Transverse colon (tissue), 4 donors: ENCODE data around the gene SUMF1.

Source experiments
- EP300 ChIP-seq: sonication (generic); formaldehyde crosslinking; IDR thresholded peaks from one replicate; pipeline ENCODE4 v1.6.1; 2017; ENCODE audit warnings: antibody characterized with exemption, low read depth
- POLR2A ChIP-seq: fragments of 450-650 bp; IDR thresholded peaks from one replicate; pipeline ENCODE4 v1.6.1; 2016; ENCODE audit warnings: antibody characterized with exemption, mild to moderate bottlenecking, moderate library complexity
- POLR2AphosphoS5 ChIP-seq, 3 donors: sonication (generic); formaldehyde crosslinking; IDR thresholded peaks; one replicate each; pipeline ENCODE4 v1.6.1; 2016; ENCODE audit warnings: antibody characterized with exemption in 3 of 3
- TF ChIP-seq, protein P1 (sequence below), 5 experiments: fragments of 200-600 bp in 3 of 5; fragments of 450-650 bp in 2 of 5; sonication (generic) in 3 of 5; IDR thresholded peaks; 1 replicate in 2 of 5; 2 replicates in 3 of 5; pipeline ENCODE4 v1.5.1; 2016 to 2017; ENCODE audit warnings: antibody characterized with exemption in 5 of 5, inconsistent platforms in 3 of 5, mild to moderate bottlenecking in 2 of 5, moderate library complexity in 1 of 5

DNA sequence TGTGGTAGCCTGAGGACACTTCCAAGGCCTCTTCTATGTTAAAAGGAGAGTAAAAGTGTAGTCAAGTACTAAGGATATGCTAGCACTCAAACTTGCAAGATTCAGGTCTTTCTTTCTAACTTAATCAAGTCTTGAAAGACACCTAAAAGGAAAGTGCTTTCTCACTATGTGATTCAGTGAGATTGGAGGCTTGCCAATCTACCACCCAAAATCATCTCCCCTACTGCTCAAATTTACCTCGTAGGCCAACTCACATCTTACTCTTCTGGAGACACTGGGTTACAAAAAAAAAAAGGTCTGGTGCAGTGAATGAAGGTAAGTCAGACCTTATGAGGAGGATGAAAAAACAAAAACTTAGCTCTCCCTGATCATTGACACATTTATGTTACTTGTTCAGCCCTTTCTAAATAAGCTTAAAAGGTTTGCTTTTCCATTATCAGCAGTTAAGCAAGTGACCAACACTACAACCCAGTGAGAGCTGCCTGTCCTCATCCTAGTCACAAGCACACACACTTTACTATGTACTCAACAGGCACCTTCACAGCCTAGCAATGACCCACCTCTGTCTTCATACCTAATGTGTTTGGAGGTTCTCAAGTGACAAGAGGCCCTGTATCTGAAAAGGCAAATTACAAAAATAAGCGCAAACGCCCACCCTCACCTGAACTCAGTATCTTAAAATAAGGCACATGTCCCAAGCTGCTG is 19.6 kb downstream of the SUMF1 start:
- TF ChIP-seq, protein P1, sequence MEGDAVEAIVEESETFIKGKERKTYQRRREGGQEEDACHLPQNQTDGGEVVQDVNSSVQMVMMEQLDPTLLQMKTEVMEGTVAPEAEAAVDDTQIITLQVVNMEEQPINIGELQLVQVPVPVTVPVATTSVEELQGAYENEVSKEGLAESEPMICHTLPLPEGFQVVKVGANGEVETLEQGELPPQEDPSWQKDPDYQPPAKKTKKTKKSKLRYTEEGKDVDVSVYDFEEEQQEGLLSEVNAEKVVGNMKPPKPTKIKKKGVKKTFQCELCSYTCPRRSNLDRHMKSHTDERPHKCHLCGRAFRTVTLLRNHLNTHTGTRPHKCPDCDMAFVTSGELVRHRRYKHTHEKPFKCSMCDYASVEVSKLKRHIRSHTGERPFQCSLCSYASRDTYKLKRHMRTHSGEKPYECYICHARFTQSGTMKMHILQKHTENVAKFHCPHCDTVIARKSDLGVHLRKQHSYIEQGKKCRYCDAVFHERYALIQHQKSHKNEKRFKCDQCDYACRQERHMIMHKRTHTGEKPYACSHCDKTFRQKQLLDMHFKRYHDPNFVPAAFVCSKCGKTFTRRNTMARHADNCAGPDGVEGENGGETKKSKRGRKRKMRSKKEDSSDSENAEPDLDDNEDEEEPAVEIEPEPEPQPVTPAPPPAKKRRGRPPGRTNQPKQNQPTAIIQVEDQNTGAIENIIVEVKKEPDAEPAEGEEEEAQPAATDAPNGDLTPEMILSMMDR (IDR thresholded peaks at IDR 0.05) = no peak
- TF ChIP-seq POLR2A (no peak), POLR2AphosphoS5 (IDR thresholded peaks at IDR 0.05) (no peak), EP300 (no peak)
